Sigmoid colon (tissue), 7 donors: ENCODE measurements around the gene IGSF21. TPM values are rescaled to one million over a fixed set of nuclear protein-coding genes. Genes with fewer than 3 reads are reported as not detected.
A peak's percentile ranks its signal among the peaks of the same experiment; 100 is the strongest.

ENCODE experiments used
- DNase-seq: peaks from one replicate; pipeline ENCODE4 v3.0.0-alpha.2; 2019
- H3K27ac ChIP-seq, 4 donors: fragments of 200-600 bp; sonication (generic); one replicate each; pipeline ENCODE4 v1.5.1; 2016 to 2019; ENCODE audit warnings: mild to moderate bottlenecking in 1 of 4
- H3K27me3 ChIP-seq, 3 donors: fragments of 200-600 bp; sonication (generic); one replicate each; pipeline ENCODE4 v1.5.1; 2019; ENCODE audit warnings: mild to moderate bottlenecking in 1 of 3
- H3K36me3 ChIP-seq, 4 donors: fragments of 200-600 bp; sonication (generic); one replicate each; pipeline ENCODE4 v1.5.1; 2016 to 2019
- H3K4me1 ChIP-seq, 4 donors: fragments of 200-600 bp; sonication (generic); one replicate each; pipeline ENCODE4 v1.5.1; 2017 to 2019
- H3K4me3 ChIP-seq, 4 donors: fragments of 200-600 bp; sonication (generic); one replicate each; pipeline ENCODE4 v1.5.1; 2017 to 2019; ENCODE audit warnings: mild to moderate bottlenecking in 2 of 4, moderate library complexity in 1 of 4
- H3K9me3 ChIP-seq, 4 donors: fragments of 200-600 bp in 3 of 4; sonication (generic) in 3 of 4; one replicate each; pipeline versions ENCODE4 v1.5.1 to v1.6.1; 2013 to 2019
- CTCF ChIP-seq, 4 experiments: fragments of 450-650 bp in 3 of 4; fragments of 200-600 bp in 1 of 4; IDR thresholded peaks; one replicate each; pipeline ENCODE4 v1.5.1; 2016 to 2019; ENCODE audit warnings: antibody characterized with exemption in 4 of 4, mild to moderate bottlenecking in 3 of 4, moderate library complexity in 2 of 4
- EP300 ChIP-seq, 4 donors: sonication (generic); formaldehyde crosslinking; IDR thresholded peaks; one replicate each; pipeline ENCODE4 v1.6.1; 2017; ENCODE audit warnings: antibody characterized with exemption in 4 of 4
- POLR2A ChIP-seq, 2 donors: fragments of 450-650 bp; IDR thresholded peaks; one replicate each; pipeline ENCODE4 v1.6.1; 2016; ENCODE audit warnings: antibody characterized with exemption in 2 of 2, mild to moderate bottlenecking in 2 of 2, moderate library complexity in 2 of 2
- POLR2AphosphoS5 ChIP-seq, 4 donors: sonication (generic); formaldehyde crosslinking; IDR thresholded peaks; one replicate each; pipeline ENCODE4 v1.6.1; 2017; ENCODE audit warnings: antibody characterized with exemption in 4 of 4
- WGBS, 2 donors: extraction: QIAGEN DNeasy Blood & Tissue Kit; methylation state at CpG; one replicate each; pipeline ENCODE4 v1.1.7; 2013; 5-methylcytosine and 5-hydroxymethylcytosine counted together
- intact Hi-C: fragments of 100-400 bp; cut with DNase I; formaldehyde crosslinking; loops from one replicate; pipeline ENCODE4 v1.15.1; 2023
- polyA plus RNA-seq, 3 donors: library from polyadenylated mRNA; stranded (reverse); fragments of 200-250 nt; gene quantifications; one replicate each; pipeline ENCODE4 v1.2.3, GENCODE V29; 2013
- total RNA-seq, 4 donors: library from RNA; depleted of rRNA; stranded (reverse); fragments of >200 nt; gene quantifications; one replicate each; pipeline ENCODE4 v1.1.0, GENCODE V29; 2016
- donor health status: healthy with polysubstance abuse.
- donor health status: Bipolar disorder and iron deficiency.
- donor health status: healthy.

IGSF21 gene
- total and polyA plus RNA-seq, 7 donors: 0.55 to 2.6 (median 1.1) TPM; not detected in 2

- TF ChIP-seq POLR2AphosphoS5 (IDR thresholded peaks at IDR 0.05) (no peak), POLR2A (IDR thresholded peaks at IDR 0.05) (no peak), EP300 (IDR thresholded peaks at IDR 0.05) (no peak), CTCF (IDR thresholded peaks at IDR 0.05) (no peak)
- no peak for DNase-seq
- Histone ChIP-seq H3K27ac (no peak overlapping the region), H3K27me3 (peaks cover 0 to 16% (median 0%) of the 10 kb centered on the region in 3 donors), H3K36me3 (no peaks in the 10 kb centered on the region), H3K4me3 (no peak overlapping the region), H3K4me1 (no peaks in the 10 kb centered on the region), H3K9me3 (peaks cover 0 to 5% (median 0%) of the 10 kb centered on the region in 4 donors)
- 86 to 93% methylated on average over 5 of the region's 5 CpGs for WGBS, 2 donors
- intact Hi-C loops: loop anchor here (5.0 kb wide), 1 partner anchor 571 kb away; no protein-coding TSS in a partner anchor
Measured at GRCh38 chr1:18233176-18233864, 125.7 kb downstream of the IGSF21 start.

- Histone ChIP-seq H3K36me3 (no peaks in the 10 kb centered on the region), H3K27ac (no peak overlapping the region), H3K9me3 (peaks cover 0 to 5% (median 0%) of the 10 kb centered on the region in 4 donors), H3K4me1 (no peaks in the 10 kb centered on the region), H3K27me3 (peaks cover 0 to 14% (median 0%) of the 10 kb centered on the region in 3 donors), H3K4me3 (no peak overlapping the region)
- TF ChIP-seq POLR2AphosphoS5 (IDR thresholded peaks at IDR 0.05): no peak
- TF ChIP-seq CTCF (IDR thresholded peaks at IDR 0.05): peak; percentile 28 to 76 (median 54)
- no peak for DNase-seq
- 62% methylated on average over 6 of the region's 6 CpGs for WGBS, 2 donors
- intact Hi-C loops: loop anchor here (5.0 kb wide), 1 partner anchor 573 kb away; no protein-coding TSS in a partner anchor
Measured at GRCh38 chr1:18234790-18235242, 127.2 kb downstream of the IGSF21 start.

- Histone ChIP-seq H3K4me1 (no peaks in the 10 kb centered on the region), H3K36me3 (no peaks in the 10 kb centered on the region), H3K9me3 (no peaks in the 10 kb centered on the region), H3K4me3 (no peak overlapping the region), H3K27ac (no peak overlapping the region), H3K27me3 (peaks cover 0 to 5% (median 0%) of the 10 kb centered on the region in 3 donors)
- intact Hi-C loops: no loop called here
- TF ChIP-seq POLR2A (IDR thresholded peaks at IDR 0.05): no peak
- TF ChIP-seq EP300 (IDR thresholded peaks at IDR 0.05): no peak
- no peak for TF ChIP-seq POLR2AphosphoS5 (IDR thresholded peaks at IDR 0.05)
- no peak for TF ChIP-seq CTCF (IDR thresholded peaks at IDR 0.05)
- no peak for DNase-seq
- WGBS, 2 donors: 79% methylated on average over 9 of the region's 9 CpGs
Measured at GRCh38 chr1:18237371-18237770, 129.8 kb downstream of the IGSF21 start.

GRCh38 chr1:18238190-18238589 is 130.6 kb downstream of the IGSF21 start:
- peaks cover 0 to 5% (median 0%) of the 10 kb centered on the region in 3 donors for H3K27me3 ChIP-seq
- H3K36me3 ChIP-seq: no peaks in the 10 kb centered on the region
- TF ChIP-seq POLR2A (IDR thresholded peaks at IDR 0.05) (no peak), EP300 (IDR thresholded peaks at IDR 0.05) (no peak), CTCF (IDR thresholded peaks at IDR 0.05) (no peak), POLR2AphosphoS5 (IDR thresholded peaks at IDR 0.05) (no peak)
- H3K9me3 ChIP-seq: no peaks in the 10 kb centered on the region
- intact Hi-C loops: no loop called here
- no peaks in the 10 kb centered on the region for H3K4me1 ChIP-seq
- 71 to 81% methylated on average over 5 of the region's 5 CpGs for WGBS, 2 donors
- H3K27ac ChIP-seq: no peak overlapping the region
- DNase-seq: no peak
- no peak overlapping the region for H3K4me3 ChIP-seq
